ENCODE data around the gene SNX1. TPM values are rescaled to one million over a fixed set of nuclear protein-coding genes. Genes with fewer than 3 reads are reported as not detected.
A peak's percentile ranks its signal among the peaks of the same experiment; 100 is the strongest.

The SNX1 gene
- total and polyA plus RNA-seq, 2 donors (not counting 1 experiment from before 2014, with no cell fraction given) = 87.9 to 152 TPM

GRCh38 chr15:64070106-64070505 is 25.7 kb upstream of the SNX1 start:
- H3K4me3 Mint-ChIP-seq = no peak overlapping the region
- H3K4me1 Mint-ChIP-seq = peaks cover 31% of the 10 kb centered on the region

More at GRCh38 chr15:64070106-64070505, 25.7 kb upstream of the SNX1 start:
- ChIA-PET POLR2A (no interaction called here), CTCF (interaction anchor here (1.1 to 10.6 kb wide), 12 partner anchors 8 to 460 kb away, joined by 3 to 307 read pairs (median 18); partner anchors contain the start of gene DAPK2)
- Histone ChIP-seq H3K27ac (ENCODE audit: low read length in 2 of 2) (peak overlapping the region in 1 of 2 donors; percentile 60), H3K4me2 (replicated peaks; ENCODE audit: low read depth, low read length, poor library complexity, severe bottlenecking) (peak overlapping the region; percentile 25), H3K36me3 (replicated peaks in 1 of 2; ENCODE audit: control extremely low read depth in 1 of 2, control insufficient read depth in 1 of 2, extremely low read depth in 1 of 2, insufficient read depth in 2 of 2, low read length in 1 of 2) (peaks cover 8 to 37% of the 10 kb centered on the region in 2 experiments), H3K9me3 (ENCODE audit: control extremely low read depth in 1 of 3, control insufficient read depth in 2 of 3, insufficient read depth in 1 of 3, low read length in 2 of 3) (no peaks in the 10 kb centered on the region), H3K4me3 (ENCODE audit: control extremely low read depth in 1 of 5, extremely low read depth in 1 of 5, insufficient read depth in 1 of 5, low read depth in 2 of 5, low read length in 4 of 5) (no peak overlapping the region), H4K20me1 (ENCODE audit: control insufficient read depth, insufficient read depth, low read length, poor library complexity, severe bottlenecking) (no peaks in the 10 kb centered on the region), H2AFZ (ENCODE audit: insufficient read depth, low read depth, low read length, poor library complexity, severe bottlenecking) (no peak overlapping the region), H3K27me3 (replicated peaks in 1 of 4; ENCODE audit: control extremely low read depth in 1 of 4, control insufficient read depth in 3 of 4, insufficient read depth in 4 of 4, low read length in 3 of 4) (no peaks in the 10 kb centered on the region), H3K79me2 (ENCODE audit: control insufficient read depth, insufficient read depth, low read length) (no peaks in the 10 kb centered on the region), H3K4me1 (ENCODE audit: control insufficient read depth in 2 of 2, insufficient read depth in 2 of 2, low read length in 2 of 2) (peaks cover 24 to 27% of the 10 kb centered on the region in 2 donors), H3K9ac (ENCODE audit: low read length) (no peak overlapping the region)
- intact Hi-C loops (cut with micrococcal nuclease) = no loop called here
- peak overlapping the region; percentile 73 for H3K27ac Mint-ChIP-seq
- no peaks in the 10 kb centered on the region for H3K9me3 Mint-ChIP-seq (ENCODE audit: insufficient read depth)
- 95% methylated on average over 3 of the region's 3 CpGs for WGBS (ENCODE audit: insufficient coverage)
- no peaks in the 10 kb centered on the region for H3K27me3 Mint-ChIP-seq
- no peak for DNase-seq
- ATAC-seq (ENCODE audit: low read depth) = no peak
- TF ChIP-seq CTCF (IDR thresholded peaks at IDR 0.05) (no peak), EZH2 (IDR thresholded peaks at IDR 0.05; ENCODE audit: borderline replicate concordance, insufficient read depth, low read depth, low read length, poor library complexity, severe bottlenecking) (no peak)
